Esophagus (tissue), 2 donors: Measurements from ENCODE around the gene CBFA2T3. TPM values are rescaled to one million over a fixed set of nuclear protein-coding genes. Genes with fewer than 3 reads are reported as not detected.
"Not testable (repeated sequence)": the region's sequence is repeated elsewhere in the genome, so short reads cannot be mapped to it uniquely, and the experiment has no call there.

ENCODE experiments used
- H3K27ac ChIP-seq, 2 donors: one replicate each; pipeline ENCODE4 v1.5.1; 2013; ENCODE audit warnings: low read depth in 2 of 2, mild to moderate bottlenecking in 2 of 2, inconsistent platforms in 1 of 2, low read length in 1 of 2, moderate library complexity in 1 of 2
- H3K27me3 ChIP-seq, 2 donors: one replicate each; pipeline ENCODE4 v1.6.1; 2013; ENCODE audit warnings: low read length in 2 of 2, control low read depth in 1 of 2, mild to moderate bottlenecking in 1 of 2; ENCODE audit not compliant: insufficient read depth in 2 of 2, control insufficient read depth in 1 of 2
- H3K36me3 ChIP-seq, 2 donors: one replicate each; pipeline ENCODE4 v1.6.1; 2013; ENCODE audit warnings: low read length in 1 of 2; ENCODE audit not compliant: control insufficient read depth in 2 of 2, insufficient read depth in 2 of 2
- H3K4me1 ChIP-seq, 2 donors: one replicate each; pipeline ENCODE4 v1.6.1; 2013; ENCODE audit warnings: low read length in 1 of 2; ENCODE audit not compliant: control insufficient read depth in 2 of 2, insufficient read depth in 2 of 2
- H3K4me3 ChIP-seq, 2 donors: one replicate each; pipeline ENCODE4 v1.5.1; 2013; ENCODE audit warnings: low read length in 2 of 2, mild to moderate bottlenecking in 2 of 2, low read depth in 1 of 2, moderate library complexity in 1 of 2
- H3K9me3 ChIP-seq, 2 donors: one replicate each; pipeline ENCODE4 v1.6.1; 2013; ENCODE audit warnings: mild to moderate bottlenecking in 2 of 2, low read depth in 1 of 2, low read length in 1 of 2, moderate library complexity in 1 of 2; ENCODE audit not compliant: control insufficient read depth in 2 of 2, insufficient read depth in 1 of 2
- WGBS, 2 donors: extraction: QIAGEN DNeasy Blood & Tissue Kit; methylation state at CpG; one replicate each; pipeline ENCODE4 v1.1.7; 2013; 5-methylcytosine and 5-hydroxymethylcytosine counted together
- polyA plus RNA-seq, 2 donors: library from polyadenylated mRNA; stranded (reverse); fragments of 200-250 nt; gene quantifications; one replicate each; pipeline ENCODE4 v1.2.3, GENCODE V29; 2013
- donor health status: healthy with polysubstance abuse.
- donor health status: Bipolar disorder and iron deficiency.

CBFA2T3 gene
- polyA plus RNA-seq, 2 donors = 0.93 to 1.4 TPM

DNA sequence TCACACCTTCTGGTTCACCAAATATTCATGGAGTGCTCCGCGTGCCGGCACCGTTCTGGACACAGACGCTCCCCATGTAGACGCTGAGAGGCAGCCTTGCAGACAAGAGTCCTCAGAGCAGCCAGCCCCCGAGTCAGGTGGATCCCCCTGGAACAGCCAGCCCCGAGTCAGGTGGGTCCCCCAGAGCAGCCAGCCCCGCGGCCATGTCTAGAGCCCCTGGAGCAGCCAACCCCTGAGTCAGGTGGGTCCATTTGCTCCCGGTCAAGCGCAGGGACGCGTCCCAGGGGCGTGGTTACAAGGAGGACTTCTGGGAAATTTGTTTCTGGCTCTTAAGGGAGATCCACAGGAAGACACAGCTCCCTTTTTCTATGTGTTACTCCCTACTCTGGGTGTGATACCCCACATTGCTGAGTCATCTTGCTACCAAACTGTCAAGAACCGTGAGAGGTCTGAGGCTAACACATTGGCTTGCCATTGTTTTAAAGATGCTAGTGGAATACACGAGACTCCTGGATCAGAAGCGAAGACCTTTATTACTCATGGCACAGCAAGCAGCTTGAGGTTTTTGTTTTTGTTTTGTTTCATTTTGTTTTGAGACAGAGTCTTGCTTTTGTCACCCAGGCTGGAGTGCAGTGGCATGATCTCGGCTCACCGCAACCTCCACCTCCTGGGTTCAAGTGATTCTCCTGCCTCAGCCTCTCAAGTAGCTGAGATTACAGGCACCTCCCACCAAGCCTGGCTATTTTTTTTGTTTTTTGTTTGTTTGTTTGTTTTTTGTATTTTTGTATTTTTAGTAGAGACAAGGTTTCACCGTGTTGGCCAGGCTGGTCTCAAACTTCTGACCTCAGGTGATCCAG, 43.3 kb upstream of the CBFA2T3 start:
- Histone ChIP-seq H3K4me3 (no peak overlapping the region), H3K9me3 (peaks cover 0 to 14% of the 10 kb centered on the region in 2 donors), H3K4me1 (no peaks in the 10 kb centered on the region), H3K27ac (no peak overlapping the region), H3K27me3 (no peaks in the 10 kb centered on the region), H3K36me3 (no peaks in the 10 kb centered on the region)
- WGBS, 2 donors = 75 to 76% methylated on average over 21 of the region's 21 CpGs

GRCh38 chr16:89019511-89019910, 42.5 kb upstream of the CBFA2T3 start:
- Histone ChIP-seq H3K36me3 (no peaks in the 10 kb centered on the region), H3K27ac (no peak overlapping the region), H3K4me3 (no peak overlapping the region), H3K27me3 (no peaks in the 10 kb centered on the region), H3K4me1 (no peaks in the 10 kb centered on the region), H3K9me3 (peaks cover 0 to 14% of the 10 kb centered on the region in 2 donors)
- WGBS, 2 donors = 80 to 82% methylated on average over 16 of the region's 16 CpGs

GRCh38 chr16:89018282-89019158, 41.5 kb upstream of the CBFA2T3 start:
- Histone ChIP-seq H3K27me3 (no peaks in the 10 kb centered on the region), H3K4me1 (no peaks in the 10 kb centered on the region)
- WGBS, 2 donors = 75 to 76% methylated on average over 20 of the region's 20 CpGs

DNA sequence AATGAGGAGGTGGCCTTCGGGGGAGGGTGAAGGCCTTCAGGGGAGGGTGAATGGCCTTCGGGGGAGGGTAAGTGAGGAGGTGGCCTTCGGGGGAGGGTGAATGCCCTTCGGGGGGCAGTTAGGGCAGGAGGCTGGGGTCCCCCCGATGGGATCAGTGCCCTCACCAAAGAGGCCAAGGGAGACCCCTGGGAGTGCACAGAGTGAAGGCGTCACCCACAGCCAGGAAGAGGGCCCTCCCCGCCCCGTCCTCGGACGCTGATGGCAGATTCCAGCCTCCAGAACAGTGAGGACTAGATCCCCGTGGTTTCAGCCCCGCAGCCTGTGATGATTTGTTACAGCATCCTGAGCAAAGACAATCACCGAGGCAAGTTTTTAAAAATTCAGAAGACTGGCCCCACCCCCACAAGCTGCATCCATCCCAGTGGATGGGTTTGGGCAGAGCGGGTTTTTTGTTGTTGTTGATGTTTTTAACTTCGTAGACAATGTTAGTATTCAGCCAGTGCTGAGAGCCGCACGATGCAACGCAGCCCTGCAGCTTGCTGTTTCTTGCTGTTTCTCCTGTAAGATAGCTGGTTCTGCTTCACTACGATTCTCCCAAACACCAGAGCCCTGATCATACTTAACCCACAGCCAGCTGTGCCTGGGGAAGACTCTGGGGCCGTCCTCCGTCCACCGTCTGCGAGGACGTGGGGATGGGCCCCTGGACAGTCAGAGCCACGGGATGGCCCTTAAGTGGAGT, 40.7 kb upstream of the CBFA2T3 start:
- H3K4me3 ChIP-seq = no peak overlapping the region
- no peak overlapping the region for H3K27ac ChIP-seq
- no peaks in the 10 kb centered on the region for H3K4me1 ChIP-seq
- peaks cover 0 to 9% of the 10 kb centered on the region in 2 donors for H3K9me3 ChIP-seq
- H3K27me3 ChIP-seq = no peaks in the 10 kb centered on the region
- H3K36me3 ChIP-seq = no peaks in the 10 kb centered on the region
- WGBS, 2 donors = 79 to 82% methylated on average over 25 of the region's 25 CpGs

More at GRCh38 chr16:89018282-89019158, 41.5 kb upstream of the CBFA2T3 start:
- Histone ChIP-seq H3K27ac (no peak overlapping the region), H3K9me3 (peaks cover 0 to 14% of the 10 kb centered on the region in 2 donors), H3K36me3 (no peaks in the 10 kb centered on the region), H3K4me3 (no peak overlapping the region)

DNA sequence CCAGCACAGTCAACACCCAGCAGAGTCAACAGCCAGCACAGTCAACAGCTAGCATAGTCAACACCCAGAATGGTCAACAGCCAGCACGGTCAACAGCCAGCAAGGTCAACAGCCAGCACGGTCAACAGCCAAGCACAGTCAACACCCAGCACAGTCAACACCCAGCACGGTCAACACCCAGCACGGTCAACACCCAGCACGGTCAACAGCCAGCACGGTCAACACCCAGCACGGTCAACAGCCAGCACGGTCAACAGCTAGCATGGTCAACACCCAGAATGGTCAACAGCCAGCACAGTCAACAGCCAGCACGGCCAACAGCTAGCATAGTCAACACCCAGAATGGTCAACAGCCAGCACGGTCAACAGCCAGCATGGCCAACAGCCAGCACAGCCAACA, 39.6 kb upstream of the CBFA2T3 start:
- not testable (repeated sequence) for H3K36me3 ChIP-seq, H3K27me3 ChIP-seq
- WGBS, 2 donors = 91 to 94% methylated on average over 10 of the region's 10 CpGs

GRCh38 chr16:89015271-89015859, 38.4 kb upstream of the CBFA2T3 start:
- H3K27me3 ChIP-seq = no peaks in the 10 kb centered on the region

More for the DNA sequence above, 39.6 kb upstream of the CBFA2T3 start:
- H3K4me3 ChIP-seq, H3K9me3 ChIP-seq, H3K27ac ChIP-seq, H3K4me1 ChIP-seq: not testable (repeated sequence)

GRCh38 chr16:89014403-89015230, 37.6 kb upstream of the CBFA2T3 start:
- Histone ChIP-seq H3K4me1 (no peaks in the 10 kb centered on the region), H3K27ac (no peak overlapping the region), H3K4me3 (no peak overlapping the region), H3K36me3 (no peaks in the 10 kb centered on the region), H3K9me3 (peaks cover 0 to 17% of the 10 kb centered on the region in 2 donors), H3K27me3 (no peaks in the 10 kb centered on the region)
- WGBS, 2 donors = 68 to 77% methylated on average over 19 of the region's 19 CpGs

More at GRCh38 chr16:89015271-89015859, 38.4 kb upstream of the CBFA2T3 start:
- Histone ChIP-seq H3K4me1 (no peaks in the 10 kb centered on the region), H3K9me3 (peaks cover 0 to 9% of the 10 kb centered on the region in 2 donors), H3K4me3 (no peak overlapping the region), H3K36me3 (no peaks in the 10 kb centered on the region), H3K27ac (no peak overlapping the region)
- 73 to 80% methylated on average over 18 to 20 of the region's 20 CpGs for WGBS, 2 donors

DNA sequence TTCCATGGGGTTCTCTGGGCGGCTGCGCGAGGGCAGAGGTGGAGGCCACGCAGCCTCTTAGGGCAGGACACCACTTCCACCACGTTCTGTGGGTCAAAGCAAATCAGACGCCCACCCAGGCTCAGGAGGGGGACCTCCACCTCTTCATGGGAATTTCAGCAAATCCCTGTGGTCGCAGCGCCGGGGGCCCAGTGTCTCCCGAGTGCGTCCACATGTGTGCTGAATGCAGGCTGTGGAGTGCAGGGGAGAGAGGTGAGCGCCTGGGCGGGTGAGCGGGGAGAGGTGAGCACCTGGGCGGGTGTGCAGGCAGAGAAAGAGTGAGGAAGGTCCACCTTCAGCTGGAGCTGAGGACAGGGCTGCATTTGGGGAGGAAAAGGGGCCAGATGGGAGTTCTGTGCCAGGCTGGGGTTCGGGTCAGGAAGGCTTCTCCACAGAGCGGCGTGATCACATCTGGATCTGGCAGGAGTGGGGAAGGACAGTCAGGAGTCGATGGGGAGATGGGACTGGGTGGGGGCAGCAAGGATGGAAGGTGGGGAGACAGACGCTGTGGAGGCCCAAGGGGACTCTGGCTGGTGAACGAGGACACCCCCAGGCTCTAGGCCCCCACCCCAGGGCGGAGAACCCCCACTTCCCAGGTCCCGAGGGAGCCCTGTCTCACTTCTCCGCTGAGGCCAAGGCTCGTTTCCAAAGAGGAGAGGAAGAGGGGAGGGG, 36.8 kb upstream of the CBFA2T3 start:
- no peaks in the 10 kb centered on the region for H3K4me1 ChIP-seq
- no peaks in the 10 kb centered on the region for H3K36me3 ChIP-seq
- H3K4me3 ChIP-seq = no peak overlapping the region
- H3K27me3 ChIP-seq = no peaks in the 10 kb centered on the region
- WGBS, 2 donors = 65 to 71% methylated on average over 21 to 23 of the region's 25 CpGs
- no peak overlapping the region for H3K27ac ChIP-seq
- H3K9me3 ChIP-seq = peaks cover 0 to 19% of the 10 kb centered on the region in 2 donors
